GM19351 (cell line): ENCODE results near the gene CAPN12.

Experiments used
- ATAC-seq: cut with Tn5 transposase; IDR thresholded peaks from one replicate; pipeline ENCODE4 v1.9.1; 2021; ENCODE audit warnings: mild to moderate bottlenecking, moderate library complexity; ENCODE audit not compliant: unreplicated experiment

Gene CAPN12

DNA sequence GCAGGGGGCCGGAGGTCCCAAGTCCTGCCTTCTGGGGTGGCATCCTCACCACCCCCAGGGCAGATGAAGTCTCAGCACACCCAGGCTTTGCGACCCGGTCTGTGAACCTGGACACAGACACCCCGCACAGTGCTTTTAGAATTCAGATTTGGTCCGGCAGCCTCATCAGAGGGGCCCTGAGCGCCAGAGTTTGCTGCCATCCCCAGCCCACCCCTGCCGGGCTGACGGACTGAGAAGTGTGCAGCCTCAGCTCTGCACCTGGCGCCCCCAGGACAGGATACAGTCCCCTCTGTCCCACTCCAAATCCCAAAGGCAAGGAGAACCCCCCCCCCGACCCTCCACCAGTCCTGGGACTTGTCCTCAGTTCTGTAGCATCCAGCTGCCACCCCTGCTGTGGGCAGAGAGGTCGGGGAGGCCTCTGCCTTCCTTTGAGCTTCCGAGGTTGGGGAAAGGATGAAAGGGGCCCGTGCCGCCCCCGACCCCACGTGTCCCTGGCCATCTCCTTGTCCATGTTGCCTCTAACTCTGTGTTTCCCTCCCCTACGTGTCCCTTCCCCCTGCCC is 16.9 kb downstream of the CAPN12 start:
- ATAC-seq = no peak

DNA sequence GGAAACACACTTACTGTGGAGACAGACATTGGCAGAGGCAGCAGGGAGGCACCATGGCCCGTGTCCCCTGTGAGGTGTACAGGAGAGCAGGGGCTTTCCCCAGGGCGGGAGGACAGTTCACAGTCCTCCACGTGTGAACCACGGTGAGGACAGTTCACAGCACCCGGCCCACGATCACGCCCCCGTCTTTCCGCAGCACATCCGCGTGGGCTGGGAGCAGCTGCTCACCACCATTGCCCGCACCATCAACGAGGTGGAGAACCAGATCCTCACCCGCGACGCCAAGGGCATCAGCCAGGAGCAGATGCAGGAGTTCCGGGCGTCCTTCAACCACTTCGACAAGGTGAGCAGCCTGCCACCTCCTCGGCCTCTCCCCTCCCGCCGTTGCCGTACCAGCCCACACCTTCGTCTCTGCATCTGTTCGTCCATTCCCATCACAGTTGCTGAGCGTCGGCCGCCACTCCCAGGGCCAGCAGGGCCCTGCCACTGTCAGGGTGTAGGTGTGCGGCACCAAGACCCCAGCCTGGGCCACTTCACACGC is 17.4 kb downstream of the CAPN12 start:
- no peak for ATAC-seq

- no peak for ATAC-seq
These were observed 18.0 kb downstream of the CAPN12 start for GRCh38 chr19:38726284-38726673.

GRCh38 chr19:38725469-38726283 is 18.6 kb downstream of the CAPN12 start:
- no peak for ATAC-seq

GRCh38 chr19:38723990-38724854 is 20.1 kb downstream of the CAPN12 start:
- no peak for ATAC-seq

- ATAC-seq = no peak
These were observed 20.7 kb downstream of the CAPN12 start for GRCh38 chr19:38723606-38723965.

GRCh38 chr19:38722947-38723605 is 21.2 kb downstream of the CAPN12 start:
- ATAC-seq = no peak

GRCh38 chr19:38721979-38722773 is 22.1 kb downstream of the CAPN12 start:
- ATAC-seq = no peak

DNA sequence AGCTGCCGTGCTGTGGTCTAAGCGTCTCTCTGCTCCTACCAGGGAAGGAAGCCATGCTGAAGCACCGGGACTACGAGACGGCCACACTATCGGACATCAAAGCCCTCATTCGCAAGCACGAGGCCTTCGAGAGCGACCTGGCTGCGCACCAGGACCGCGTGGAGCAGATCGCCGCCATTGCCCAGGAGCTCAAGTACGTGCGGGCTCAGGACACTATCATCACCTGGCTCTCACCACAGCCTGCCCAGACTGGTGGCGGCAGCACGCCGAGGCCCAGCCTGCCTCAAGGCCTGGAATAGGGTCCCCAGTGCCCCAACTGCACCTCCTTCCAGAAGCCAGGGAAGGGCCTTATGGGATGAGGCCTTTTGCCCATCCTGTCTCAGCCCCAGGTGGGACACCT is 22.8 kb downstream of the CAPN12 start:
- ATAC-seq = no peak

DNA sequence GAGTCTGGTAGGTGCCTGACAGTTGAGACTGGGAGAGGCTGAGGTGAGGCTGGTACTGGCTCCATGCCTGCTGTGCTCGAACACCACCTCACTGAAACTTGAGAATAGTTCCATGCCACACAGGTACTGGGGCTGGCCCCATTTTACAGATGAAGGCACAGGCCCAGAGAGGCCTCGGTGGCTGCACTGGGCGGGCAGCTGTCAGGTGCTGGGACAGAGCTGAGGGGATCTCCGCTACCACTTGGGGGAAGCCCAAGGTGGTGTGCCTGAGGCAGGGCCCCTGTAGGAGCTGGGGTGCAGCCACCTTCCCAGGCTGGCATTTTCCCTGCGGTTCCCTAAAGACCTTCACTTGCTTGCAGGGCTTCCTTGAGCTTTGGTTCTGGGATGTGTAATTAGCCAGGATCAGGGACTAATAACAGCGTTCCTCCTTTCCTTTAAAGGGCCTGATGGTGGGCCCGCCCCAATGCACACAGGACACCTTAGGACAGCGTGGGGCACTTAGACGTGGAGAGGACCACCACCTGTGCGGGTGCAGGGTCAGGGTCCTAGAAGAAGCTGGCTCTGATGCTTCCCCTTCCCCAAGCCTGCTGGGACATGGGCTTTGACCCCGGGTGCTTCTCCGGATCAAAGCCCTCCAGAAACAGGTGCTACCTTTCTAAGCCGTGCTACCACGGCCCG is 23.6 kb downstream of the CAPN12 start:
- ATAC-seq = no peak

DNA sequence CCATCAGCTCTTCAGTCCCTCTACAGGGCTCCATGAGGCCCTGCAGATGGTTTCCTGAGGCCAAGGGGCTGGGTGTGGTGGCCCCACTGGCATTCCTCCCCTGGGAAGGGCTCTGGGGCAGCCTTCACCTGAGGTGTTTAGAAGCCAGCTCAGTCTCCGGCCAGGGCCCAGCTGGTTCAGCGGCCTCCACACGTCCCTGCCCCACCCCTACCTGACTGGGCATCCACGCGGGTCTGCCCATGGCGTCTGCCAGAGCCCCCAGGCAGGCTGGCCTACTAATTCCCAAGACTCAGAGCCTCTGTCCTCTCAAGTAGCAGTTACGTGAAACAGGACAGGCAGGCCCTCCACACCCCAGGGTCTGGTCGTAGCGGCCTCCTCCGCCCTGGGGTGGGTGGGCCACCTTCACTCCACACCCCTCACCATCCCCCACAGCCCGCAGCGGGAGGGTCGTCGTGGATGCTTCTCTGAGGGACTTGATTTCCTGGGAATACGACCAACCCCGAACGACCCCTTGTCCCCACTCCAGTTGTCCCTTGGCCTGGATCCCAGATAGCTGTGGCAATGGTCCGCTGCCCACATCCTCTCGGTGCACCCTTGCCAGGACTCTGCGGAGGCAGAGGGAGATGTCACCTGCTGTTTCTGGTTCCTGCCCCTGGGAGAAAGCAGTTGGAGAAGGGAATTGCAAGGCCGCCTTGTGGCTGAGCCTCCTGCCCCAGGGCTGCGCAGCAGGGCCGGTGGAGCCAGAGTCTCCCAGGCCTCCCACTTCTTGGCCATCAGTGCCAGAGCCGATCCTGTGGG is 24.3 kb downstream of the CAPN12 start:
- no peak for ATAC-seq

- ATAC-seq = no peak
These were observed 25.3 kb downstream of the CAPN12 start for GRCh38 chr19:38718747-38719543.

DNA sequence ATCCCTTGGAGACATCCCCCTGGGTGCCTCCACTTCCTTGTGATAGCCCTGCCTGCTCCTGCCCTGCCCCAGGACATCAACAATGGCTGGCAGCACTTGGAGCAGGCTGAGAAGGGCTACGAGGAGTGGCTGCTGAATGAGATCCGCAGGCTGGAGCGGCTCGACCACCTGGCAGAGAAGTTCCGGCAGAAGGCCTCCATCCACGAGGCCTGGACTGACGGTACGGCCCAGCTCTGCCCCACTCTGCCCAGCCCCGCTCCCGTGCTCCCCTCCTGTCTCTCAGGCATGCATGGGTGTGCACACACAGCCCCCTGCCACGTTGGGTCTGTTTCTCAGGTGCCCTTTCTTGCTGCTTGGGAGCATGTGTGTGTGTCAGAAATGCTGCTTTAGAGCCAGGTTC is 26.4 kb downstream of the CAPN12 start:
- no peak for ATAC-seq

DNA sequence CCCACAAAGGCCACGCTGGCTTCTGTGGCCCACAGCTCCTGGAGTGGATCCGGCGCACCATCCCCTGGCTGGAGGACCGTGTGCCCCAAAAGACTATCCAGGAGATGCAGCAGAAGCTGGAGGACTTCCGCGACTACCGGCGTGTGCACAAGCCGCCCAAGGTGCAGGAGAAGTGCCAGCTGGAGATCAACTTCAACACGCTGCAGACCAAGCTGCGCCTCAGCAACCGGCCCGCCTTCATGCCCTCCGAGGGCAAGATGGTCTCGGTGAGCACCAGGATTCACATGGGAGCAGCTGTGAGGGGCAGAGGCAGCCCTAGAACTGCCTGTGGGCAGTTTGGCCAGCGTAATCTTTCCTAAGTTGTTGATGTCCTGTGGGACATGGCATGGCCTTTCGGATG is 27.2 kb downstream of the CAPN12 start:
- no peak for ATAC-seq

GRCh38 chr19:38715555-38715954 is 28.7 kb downstream of the CAPN12 start:
- no peak for ATAC-seq

GRCh38 chr19:38714354-38714778 is 29.9 kb downstream of the CAPN12 start:
- ATAC-seq = no peak

DNA sequence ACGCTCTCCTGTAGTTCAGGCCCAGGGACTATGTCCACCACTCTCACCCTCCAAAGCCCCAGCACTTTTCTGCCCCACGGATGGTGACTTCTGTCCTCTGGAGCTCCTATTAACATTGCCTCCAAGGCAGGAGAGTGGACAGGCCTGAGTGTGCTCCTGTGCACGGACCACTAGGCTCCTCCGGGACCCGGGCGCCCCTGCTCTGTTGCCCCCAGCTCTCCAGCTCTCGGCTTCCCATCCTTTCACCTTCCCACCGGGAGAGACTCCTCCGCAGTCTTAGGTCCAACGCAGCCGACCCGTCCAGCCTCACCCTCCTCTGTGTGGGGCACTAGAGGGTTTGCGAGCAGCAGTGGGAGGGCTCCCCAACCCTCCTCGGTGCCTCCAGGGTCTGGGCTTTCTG is 30.4 kb downstream of the CAPN12 start:
- no peak for ATAC-seq

DNA sequence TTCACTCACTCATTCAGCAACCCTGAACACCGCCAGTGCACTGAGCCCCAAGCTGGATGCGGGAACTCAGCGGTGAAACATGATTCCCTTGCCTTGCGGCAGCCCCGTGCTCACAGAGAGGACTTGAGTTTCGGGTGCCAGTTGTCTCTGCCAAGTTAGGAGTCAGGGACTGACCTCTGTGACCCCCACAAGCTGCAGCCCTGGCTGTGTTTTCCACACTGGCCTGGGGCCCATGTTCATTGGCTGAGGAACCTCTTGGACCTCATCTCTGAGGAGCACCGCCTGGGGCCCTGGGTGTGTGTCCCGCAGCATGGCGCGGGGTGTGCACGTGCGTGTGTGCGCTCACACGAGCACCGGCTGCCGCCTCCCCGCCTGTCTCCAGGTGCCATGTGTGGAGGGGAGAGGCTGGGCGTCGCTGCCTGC is 31.0 kb downstream of the CAPN12 start:
- no peak for ATAC-seq
